Activated CD4-positive, alpha-beta T cell treated with anti-CD3 and anti-CD28 coated beads, Interleukin-2, Interleukin-6, amounts not matched to agents 100 ng/mL and 50 ng/mL, durations not matched to agents 16 hours and 8 hours (primary cell): ENCODE data around the gene TUBB2B.
"Not testable (repeated sequence)": the region's sequence is repeated elsewhere in the genome, so short reads cannot be mapped to it uniquely, and the experiment has no call there.

Experiments
- DNase-seq: peaks from one replicate; pipeline ENCODE4 v3.0.0-alpha.2; 2020

TUBB2B gene

GRCh38 chr6:3209114-3210023 lies 18.1 kb downstream of the TUBB2B start:
- peak; percentile 78 for DNase-seq

DNA sequence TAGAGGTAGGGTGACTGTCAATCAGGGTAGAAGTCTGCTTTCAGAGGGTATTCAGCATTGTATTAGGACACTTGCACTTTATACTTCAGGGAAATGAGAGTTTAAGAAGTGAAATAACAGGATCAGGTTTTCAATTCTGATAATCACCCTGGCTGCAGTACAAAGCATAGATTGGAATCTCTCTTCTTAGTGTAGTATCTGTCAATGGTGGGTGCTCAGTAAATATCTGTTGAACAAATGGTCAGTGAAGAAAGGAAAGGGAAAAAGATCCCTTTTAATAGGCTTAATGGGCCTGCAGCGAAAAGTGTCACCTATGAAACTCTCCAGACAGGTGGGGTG lies 18.7 kb downstream of the TUBB2B start:
- no peak for DNase-seq

GRCh38 chr6:3208098-3208774 lies 19.2 kb downstream of the TUBB2B start:
- no peak for DNase-seq

DNA sequence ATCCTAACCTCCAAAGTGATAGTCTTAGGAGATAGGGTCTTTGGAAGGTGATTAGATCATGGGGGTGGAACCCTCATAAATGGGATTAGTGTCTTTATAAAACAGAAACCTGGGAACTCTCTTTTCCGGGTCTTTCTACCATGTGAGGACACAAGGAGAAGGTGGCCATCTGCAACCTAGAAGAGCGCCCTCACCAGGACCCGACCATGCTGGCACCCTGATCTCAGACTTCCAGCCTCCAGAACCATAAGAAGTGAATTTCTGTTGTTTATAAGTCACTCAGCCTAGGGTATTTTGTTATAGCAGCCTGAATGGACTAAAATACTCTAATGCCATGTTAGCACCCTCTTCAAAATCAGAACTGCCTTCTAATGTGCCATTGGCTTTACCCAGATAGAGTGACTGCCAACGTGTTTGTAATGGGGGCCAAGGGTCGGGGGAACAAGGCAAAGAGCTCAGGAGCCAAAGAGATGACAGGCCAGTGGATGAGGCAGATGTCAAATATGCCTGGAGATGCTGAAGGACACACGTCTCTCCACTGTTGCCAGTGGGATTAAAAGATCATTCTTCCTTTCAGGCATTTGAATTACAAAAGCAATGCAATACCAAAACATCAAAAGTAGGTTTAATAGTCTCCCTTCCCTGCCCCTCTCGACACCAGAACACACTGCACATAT lies 21.0 kb downstream of the TUBB2B start:
- DNase-seq = no peak

DNA sequence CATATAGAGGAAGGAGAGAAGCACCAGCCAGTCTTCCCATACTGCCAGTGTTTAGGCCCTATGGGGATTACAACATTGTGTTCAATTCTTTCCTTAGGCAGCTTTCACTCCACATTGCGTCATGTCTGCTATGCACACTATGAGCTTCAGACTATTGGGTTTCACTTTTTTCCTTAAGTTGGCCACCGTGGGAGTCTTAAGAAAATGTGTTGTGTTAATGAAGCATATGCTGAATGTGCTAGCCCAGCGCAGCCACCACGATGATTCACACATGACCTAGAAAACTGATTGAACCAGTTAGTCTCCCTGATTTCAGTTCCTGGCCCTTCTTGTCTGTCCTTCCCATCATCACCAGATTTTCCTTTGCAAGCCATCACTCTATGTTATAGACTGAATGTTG lies 21.5 kb downstream of the TUBB2B start:
- no peak for DNase-seq

DNA sequence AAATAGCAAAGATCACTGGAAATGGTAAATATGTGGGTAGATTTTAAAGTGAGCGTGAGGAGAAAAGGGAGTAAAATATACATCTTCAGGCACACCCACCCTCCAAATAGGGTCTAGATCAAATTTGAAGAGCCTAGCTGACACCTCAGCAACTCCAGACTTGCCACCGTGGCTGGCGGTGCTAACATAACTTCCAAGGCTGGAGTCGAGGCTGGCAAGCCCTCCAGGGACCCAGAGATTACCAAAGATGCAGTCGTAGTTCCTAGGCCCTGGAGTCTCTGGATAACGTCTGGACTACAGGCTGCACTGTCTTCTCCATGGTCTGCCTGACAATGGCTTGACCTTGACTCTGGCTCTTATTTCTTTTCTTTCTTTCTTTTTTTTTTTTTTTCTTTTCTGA lies 22.5 kb downstream of the TUBB2B start:
- no peak for DNase-seq

- no peak for DNase-seq
Measured at GRCh38 chr6:3202999-3203696, 24.3 kb downstream of the TUBB2B start.

DNA sequence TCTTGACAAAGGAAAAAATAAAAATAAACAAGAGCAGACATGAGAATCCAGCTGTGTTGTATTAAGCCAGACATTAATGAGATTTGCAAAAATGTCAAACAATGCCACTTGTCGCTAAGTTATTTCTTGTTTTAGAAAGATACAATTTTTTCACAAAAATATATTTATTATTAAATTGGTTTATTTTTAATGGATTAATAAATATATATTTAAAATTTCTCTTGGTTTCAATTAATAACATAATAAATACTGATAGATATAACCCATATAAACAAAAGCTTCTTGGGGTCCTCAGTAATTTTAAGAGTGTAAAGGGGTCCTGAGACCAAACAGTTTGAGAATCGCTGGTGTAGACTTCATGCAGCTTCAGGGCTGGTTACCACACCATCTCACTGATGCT lies 26.1 kb downstream of the TUBB2B start:
- no peak for DNase-seq

DNA sequence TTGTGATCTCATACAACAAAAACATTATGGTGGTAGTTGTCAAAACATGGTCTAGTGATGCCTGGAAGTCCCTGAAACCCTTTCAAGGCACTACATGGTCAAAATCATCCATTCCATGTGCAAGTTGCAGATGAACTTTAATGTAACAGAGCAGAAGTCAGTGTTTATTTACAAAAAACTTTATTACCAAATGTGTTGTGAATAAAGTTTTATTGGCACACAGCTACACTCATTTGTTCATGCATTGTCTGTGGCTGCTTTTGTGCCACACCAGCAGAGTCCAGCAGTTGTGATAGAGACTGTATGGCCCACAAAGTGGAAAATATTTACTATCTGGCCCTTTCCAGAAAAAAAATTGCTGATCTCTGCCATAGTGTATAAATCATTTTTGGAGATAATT lies 26.8 kb downstream of the TUBB2B start:
- DNase-seq = no peak

- DNase-seq = no peak
Measured at GRCh38 chr6:3199382-3199781, 28.1 kb downstream of the TUBB2B start.

GRCh38 chr6:3197734-3198133 lies 29.7 kb downstream of the TUBB2B start:
- not testable (repeated sequence) for DNase-seq

GRCh38 chr6:3196770-3197169 lies 30.7 kb downstream of the TUBB2B start:
- no peak for DNase-seq

- DNase-seq = no peak
Measured at GRCh38 chr6:3195695-3196497, 31.6 kb downstream of the TUBB2B start.

GRCh38 chr6:3195420-3195694 lies 32.1 kb downstream of the TUBB2B start:
- DNase-seq = no peak

DNA sequence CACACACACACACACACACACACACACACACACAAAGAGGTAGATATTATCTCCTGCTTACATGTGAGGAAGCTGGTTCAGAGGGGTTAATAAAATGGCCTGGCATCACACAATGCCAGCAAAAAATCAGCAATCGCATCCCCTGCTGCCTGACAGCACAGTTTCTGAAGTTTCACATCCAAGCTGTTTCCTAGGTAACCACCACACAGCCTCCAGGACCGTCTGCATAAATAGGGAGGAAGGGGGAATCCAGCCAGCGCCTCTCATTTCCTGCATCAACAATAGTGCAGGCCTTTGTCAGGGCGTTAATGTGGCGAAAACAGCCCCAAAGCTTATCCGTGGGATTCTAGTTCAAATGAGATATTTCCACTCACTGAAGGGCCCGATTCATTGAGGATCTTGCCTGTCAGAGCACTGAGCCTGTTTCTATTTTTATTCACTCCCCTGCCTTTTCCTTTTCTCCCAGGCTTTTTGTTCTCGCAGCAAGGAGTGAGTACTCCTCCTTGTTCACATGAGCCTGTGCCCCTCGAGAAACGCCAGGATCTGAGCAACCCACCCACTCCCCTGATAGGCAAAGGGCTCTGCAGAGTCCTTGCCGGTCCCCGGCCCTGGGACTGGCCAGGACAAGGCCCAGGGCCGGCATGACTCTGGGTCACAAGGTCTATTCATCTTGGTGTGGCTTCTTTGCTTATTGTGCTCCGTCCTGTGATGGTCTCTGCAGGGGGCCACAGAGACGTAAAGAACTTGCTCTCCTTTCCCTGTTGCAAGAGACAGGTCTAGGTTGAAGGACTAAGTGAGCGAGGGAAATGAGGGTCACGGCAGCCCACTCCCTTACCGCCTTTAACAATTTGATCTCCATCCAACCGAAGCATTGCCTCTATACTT lies 32.7 kb downstream of the TUBB2B start:
- no peak for DNase-seq

GRCh38 chr6:3193102-3193849 lies 34.2 kb downstream of the TUBB2B start:
- DNase-seq = no peak

DNA sequence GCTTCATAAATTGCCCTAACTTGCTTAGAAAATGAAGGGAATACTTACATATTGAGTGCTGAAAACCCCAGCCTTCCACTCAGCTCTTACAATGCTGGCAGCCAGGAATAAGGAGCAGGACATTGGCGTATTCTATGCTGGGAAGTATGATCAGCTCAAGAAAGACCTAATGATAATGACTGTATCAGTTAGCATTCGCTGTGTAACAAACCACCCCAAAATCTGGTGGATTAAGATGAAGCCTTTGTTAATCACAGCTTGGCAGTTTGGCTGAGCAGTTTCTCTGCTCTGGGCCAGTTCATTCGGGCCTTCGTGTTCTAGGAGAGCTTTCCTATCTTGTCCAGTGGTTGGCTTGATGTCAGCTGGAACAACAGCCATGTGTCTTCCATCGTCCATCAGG lies 36.7 kb downstream of the TUBB2B start:
- DNase-seq = no peak

DNA sequence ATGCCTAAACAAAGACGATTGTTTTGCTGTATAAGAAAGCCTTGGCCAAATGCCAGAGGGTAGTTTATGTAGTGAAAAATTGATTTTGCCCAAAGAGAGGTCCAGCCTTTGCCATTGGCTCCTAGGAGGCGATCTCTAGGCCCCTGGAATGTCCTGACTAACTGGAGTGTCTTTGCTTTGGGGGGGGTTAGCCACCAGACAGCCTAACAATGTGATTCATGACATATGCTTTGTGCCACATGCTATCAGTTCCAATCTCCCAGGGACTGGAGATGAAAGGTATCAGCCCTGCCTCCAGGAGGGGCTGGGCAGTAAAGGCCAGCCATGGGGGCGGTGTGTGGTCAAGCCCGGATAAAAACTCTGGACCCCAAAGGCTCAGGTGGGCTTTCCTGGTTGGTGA lies 37.4 kb downstream of the TUBB2B start:
- DNase-seq = no peak

DNA sequence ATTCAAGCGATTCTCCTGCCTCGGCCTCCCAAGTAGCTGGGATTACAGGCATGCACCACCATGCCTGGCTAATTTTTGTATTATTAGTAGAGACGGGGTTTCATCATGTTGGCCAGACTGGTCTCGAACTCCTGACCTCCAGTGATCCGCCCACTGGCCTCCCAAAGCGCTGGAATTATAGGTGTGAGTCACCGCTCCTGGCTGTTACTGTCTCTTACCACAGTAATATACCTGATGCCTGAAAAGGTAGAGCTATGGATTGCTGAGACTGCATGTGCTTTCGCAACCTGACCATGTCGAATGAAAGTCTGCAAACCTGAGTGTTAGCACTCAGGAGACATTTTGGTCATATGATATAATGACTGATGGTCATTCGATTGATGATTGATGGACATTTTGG lies 38.3 kb downstream of the TUBB2B start:
- DNase-seq = not testable (repeated sequence)

DNA sequence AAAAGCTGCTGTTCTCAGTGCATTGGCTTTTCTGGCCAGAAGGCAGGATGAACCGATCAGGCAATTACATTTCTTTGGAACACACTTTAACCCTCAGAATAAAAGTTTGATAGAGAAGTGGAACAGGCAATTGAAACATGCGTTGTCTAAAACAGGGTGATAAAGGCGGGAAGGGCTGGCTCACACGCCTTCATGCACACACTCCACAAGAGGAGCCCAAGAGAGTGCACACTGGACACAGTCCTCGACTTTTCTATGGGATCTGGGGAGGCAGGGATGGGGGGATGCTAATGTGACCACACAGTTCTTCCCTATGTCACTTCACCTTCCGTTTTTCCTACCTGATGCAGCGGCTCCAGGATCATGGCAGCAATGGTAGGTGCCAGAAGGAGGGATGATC lies 39.2 kb downstream of the TUBB2B start:
- no peak for DNase-seq

- no peak for DNase-seq
Measured at GRCh38 chr6:3186974-3187382, 40.5 kb downstream of the TUBB2B start.
